Keratinocyte (primary cell): Measurements from ENCODE around the gene CEACAM19. TPM values are rescaled to one million over a fixed set of nuclear protein-coding genes. Genes with fewer than 3 reads are reported as not detected.

ENCODE experiments used
- DNase-seq: peaks from one replicate; pipeline ENCODE4 v3.0.0-alpha.2; 2011; ENCODE audit warnings: low read depth, missing footprints, low spot score
- FAIRE-seq: peaks from 2 replicates; lab custom pipeline; 2011; peaks lifted over from hg19 to GRCh38; lab: Jason Lieb, UNC
- H2AFZ ChIP-seq: 2 replicates; pipeline ENCODE4 v1.6.0; 2012; ENCODE audit warnings: low read length, control low read depth, inconsistent platforms; ENCODE audit not compliant: control insufficient read depth
- H3K27ac ChIP-seq: 2 replicates; pipeline ENCODE4 v1.5.1; 2011; ENCODE audit warnings: low read length; ENCODE audit not compliant: control insufficient read depth, insufficient read depth
- H3K27me3 ChIP-seq: 3 replicates; pipeline ENCODE4 v1.6.0; 2011; ENCODE audit warnings: low read length; ENCODE audit not compliant: control insufficient read depth, insufficient read depth; ENCODE audit errors: extremely low read depth
- H3K36me3 ChIP-seq, 2 experiments: 2 replicates in 1 of 2; 3 replicates in 1 of 2; pipeline ENCODE4 v1.5.1; 2011; ENCODE audit warnings: low read length in 2 of 2, mild to moderate bottlenecking in 1 of 2; ENCODE audit not compliant: control insufficient read depth in 2 of 2, insufficient read depth in 2 of 2; ENCODE audit errors: extremely low read depth in 1 of 2
- H3K4me1 ChIP-seq: 3 replicates; pipeline ENCODE4 v1.5.1; 2011; ENCODE audit warnings: low read length; ENCODE audit not compliant: control insufficient read depth, insufficient read depth; ENCODE audit errors: extremely low read depth
- H3K4me2 ChIP-seq: 3 replicates; pipeline ENCODE4 v1.6.0; 2011; ENCODE audit warnings: low read depth, low read length; ENCODE audit not compliant: control insufficient read depth, insufficient read depth; ENCODE audit errors: extremely low read depth
- H3K4me3 ChIP-seq, 3 experiments: fragments of 200-600 bp in 1 of 3; sonication (generic) in 1 of 3; 2 replicates in 2 of 3; 3 replicates in 1 of 3; pipeline ENCODE4 v1.5.1; 2011 to 2016; ENCODE audit warnings: low read length in 3 of 3, mild to moderate bottlenecking in 3 of 3, control low read depth in 2 of 3, inconsistent platforms in 1 of 3, low read depth in 1 of 3, mixed read lengths in 1 of 3, mixed run types in 1 of 3, moderate library complexity in 1 of 3; ENCODE audit not compliant: control insufficient read depth in 2 of 3, insufficient read depth in 2 of 3; ENCODE audit errors: extremely low read depth in 1 of 3
- H3K79me2 ChIP-seq: 2 replicates; pipeline ENCODE4 v1.6.0; 2012; ENCODE audit warnings: low read length; ENCODE audit not compliant: control insufficient read depth, insufficient read depth
- H3K9ac ChIP-seq: 3 replicates; pipeline ENCODE4 v1.6.0; 2011; ENCODE audit warnings: low read length; ENCODE audit not compliant: control insufficient read depth, insufficient read depth; ENCODE audit errors: extremely low read depth
- H3K9me1 ChIP-seq: 3 replicates; pipeline ENCODE4 v1.6.0; 2011; ENCODE audit warnings: low read length; ENCODE audit not compliant: control insufficient read depth, insufficient read depth; ENCODE audit errors: extremely low read depth
- H3K9me3 ChIP-seq: 2 replicates; pipeline ENCODE4 v1.5.1; 2012; ENCODE audit warnings: low read depth, low read length; ENCODE audit not compliant: control insufficient read depth
- H4K20me1 ChIP-seq: 3 replicates; pipeline ENCODE4 v1.6.0; 2011; ENCODE audit warnings: low read length; ENCODE audit not compliant: control insufficient read depth, insufficient read depth; ENCODE audit errors: extremely low read depth
- CTCF ChIP-seq, 3 experiments: IDR thresholded peaks in 1 of 3; conservative IDR thresholded peaks in 1 of 3; optimal IDR thresholded peaks in 1 of 3; 2 replicates in 2 of 3; 3 replicates in 1 of 3; pipeline versions ENCODE3 to v1.5.1; 2011; ENCODE audit warnings: low read length in 3 of 3, mild to moderate bottlenecking in 3 of 3, moderate library complexity in 2 of 3, control low read depth in 1 of 3, inconsistent platforms in 1 of 3; ENCODE audit not compliant: insufficient read depth in 2 of 3; ENCODE audit errors: extremely low read depth in 1 of 3
- EZH2 ChIP-seq: IDR thresholded peaks from one replicate; pipeline ENCODE4 v1.6.1; 2012; ENCODE audit warnings: inconsistent platforms, mild to moderate bottlenecking, low read length, moderate library complexity
- dilution Hi-C: fragments of 300-500 bp; cut with MboI; formaldehyde crosslinking; loops from one replicate; pipeline ENCODE4 v1.7.0; 2020; ENCODE audit warnings: low sequenced_read_pairs; ENCODE audit not compliant: extremely low pct_ligation_motif_present
- polyA plus RNA-seq, 5 experiments: library from polyadenylated mRNA; depleted of rRNA in 3 of 5; stranded (reverse) in 3 of 5; stranded (forward) in 1 of 5; unstranded in 1 of 5; fragments of >200 nt; gene quantifications; 1 replicate in 1 of 5; 2 replicates in 3 of 5; 3 replicates in 1 of 5; pipeline versions ENCODE4 v1.2.1 to v1.2.3, GENCODE V29; 2011 to 2012; ENCODE audit warnings: missing spikeins in 2 of 5, low read depth in 1 of 5, low replicate concordance in 1 of 5

The CEACAM19 gene
- polyA plus RNA-seq, 1 donor (not counting 4 experiments of a cell fraction or from before 2014, with no cell fraction given): 3.7 TPM

- no peaks in the 10 kb centered on the region for H3K9me3 ChIP-seq
- FAIRE-seq (no peak), DNase-seq (no peak)
- peaks cover 3% of the 10 kb centered on the region for H3K9me1 ChIP-seq
- H2AFZ ChIP-seq: no peak overlapping the region
- H4K20me1 ChIP-seq: peaks cover 8% of the 10 kb centered on the region
- TF ChIP-seq EZH2 (no peak), CTCF (optimal IDR thresholded peaks at IDR 0.05 in 1 of 3, IDR thresholded peaks at IDR 0.05 in 1 of 3, conservative IDR thresholded peaks at IDR 0.05 in 1 of 3; ENCODE audit: extremely low read depth in 1 of 3, insufficient read depth in 2 of 3, low read length in 3 of 3) (no peak)
- H3K9ac ChIP-seq: no peak overlapping the region
- H3K4me3 ChIP-seq: no peak overlapping the region
- peaks cover 18% of the 10 kb centered on the region for H3K79me2 ChIP-seq
- H3K36me3 ChIP-seq: peaks cover 43 to 69% of the 10 kb centered on the region in 2 experiments
- peaks cover 2% of the 10 kb centered on the region for H3K4me1 ChIP-seq
- dilution Hi-C loops: no loop called here
- no peak overlapping the region for H3K4me2 ChIP-seq
- no peak overlapping the region for H3K27ac ChIP-seq
- H3K27me3 ChIP-seq: no peaks in the 10 kb centered on the region
Observed at GRCh38 chr19:44653343-44653742, 17.9 kb upstream of the CEACAM19 start.

- peak; percentile 65 to 84 (median 75) for TF ChIP-seq CTCF (optimal IDR thresholded peaks at IDR 0.05 in 1 of 3, IDR thresholded peaks at IDR 0.05 in 1 of 3, conservative IDR thresholded peaks at IDR 0.05 in 1 of 3; ENCODE audit: extremely low read depth in 1 of 3, insufficient read depth in 2 of 3, low read length in 3 of 3)
- no peak for TF ChIP-seq EZH2
- Histone ChIP-seq H3K36me3 (peaks cover 44 to 66% of the 10 kb centered on the region in 2 experiments), H3K27ac (no peak overlapping the region), H2AFZ (no peak overlapping the region), H3K79me2 (peaks cover 11% of the 10 kb centered on the region), H4K20me1 (peaks cover 7% of the 10 kb centered on the region), H3K4me3 (no peak overlapping the region), H3K4me1 (no peaks in the 10 kb centered on the region), H3K9ac (no peak overlapping the region), H3K4me2 (no peak overlapping the region), H3K9me1 (no peaks in the 10 kb centered on the region), H3K27me3 (no peaks in the 10 kb centered on the region), H3K9me3 (no peaks in the 10 kb centered on the region)
- dilution Hi-C loops: no loop called here
- peak; percentile 65 for FAIRE-seq
- DNase-seq: no peak
Observed at GRCh38 chr19:44653977-44654774, 17.1 kb upstream of the CEACAM19 start.
